K562 (cell line): ENCODE measurements around the gene CCDC187. TPM values are rescaled to one million over a fixed set of nuclear protein-coding genes. Genes with fewer than 3 reads are reported as not detected.

Source experiments
- CBFA2T3 ChIP-seq: fragments of 450-650 bp; IDR thresholded peaks from 2 replicates; pipeline ENCODE4 v1.6.1; 2017
- HDAC8 ChIP-seq: fragments of 450-650 bp; IDR thresholded peaks from 2 replicates; pipeline ENCODE4 v1.6.1; 2016; ENCODE audit warnings: mild to moderate bottlenecking, missing genetic modification characterization, moderate library complexity, missing compliant biosample characterization
- KHSRP ChIP-seq: fragments of 450-650 bp; IDR thresholded peaks from 2 replicates; pipeline ENCODE4 v1.6.1; 2017
- KLF13 ChIP-seq: fragments of 450-650 bp; IDR thresholded peaks from 2 replicates; pipeline ENCODE4 v1.6.1; 2016; ENCODE audit warnings: missing genetic modification characterization, low read depth, mild to moderate bottlenecking, missing compliant biosample characterization, moderate library complexity, borderline replicate concordance
- NFYB ChIP-seq: IDR thresholded peaks from 2 replicates; pipeline ENCODE4 v1.6.1; 2011; ENCODE audit warnings: mild to moderate bottlenecking, moderate library complexity; ENCODE audit not compliant: insufficient read length; ENCODE audit errors: extremely low read depth
- RBM15 ChIP-seq: fragments of 200-400 bp; formaldehyde crosslinking; IDR thresholded peaks from 2 replicates; pipeline ENCODE4 v1.6.1; 2018; ENCODE audit warnings: mild to moderate bottlenecking, low read length, moderate library complexity; ENCODE audit not compliant: insufficient read depth
- SMARCA4 ChIP-seq: fragments of 450-650 bp; IDR thresholded peaks from 2 replicates; pipeline ENCODE4 v1.6.1; 2016
- SMARCA5 ChIP-seq: fragments of 450-650 bp; IDR thresholded peaks from 2 replicates; pipeline ENCODE4 v1.6.1; 2016
- SREBF1 ChIP-seq: fragments of 150-350 bp; IDR thresholded peaks from 2 replicates; pipeline ENCODE4 v1.6.1; 2014; ENCODE audit warnings: antibody characterized with exemption, low read depth, low read length, borderline replicate concordance
- STAT5B ChIP-seq: fragments of 250-450 bp; sonication (Bioruptor Pico); IDR thresholded peaks from 2 replicates; pipeline ENCODE4 v1.8.0; 2021; ENCODE audit warnings: mild to moderate bottlenecking, inconsistent platforms
- TBP ChIP-seq: optimal IDR thresholded peaks from 2 replicates; pipeline ENCODE3; 2011; ENCODE audit warnings: low read depth, low read length, improper control_type of control experiment
- ZNF134 ChIP-seq: fragments of 250-450 bp; sonication (Bioruptor Pico); conservative IDR thresholded peaks from 2 replicates; pipeline ENCODE4 v1.4.0; 2020
- polyA plus RNA-seq, 8 experiments: library from polyadenylated mRNA; depleted of rRNA in 4 of 8; stranded (reverse) in 5 of 8; unstranded in 3 of 8; fragments of >200 nt; fragmentation: Nextera tagmentation in 2 of 8; fragmentation: Illumina TruSeq in 1 of 8; extraction: Ambion mirVana in 2 of 8; extraction: Trizol in 1 of 8; gene quantifications; 2 replicates each; pipeline versions ENCODE4 v1.2.1 to v1.2.3, GENCODE V29; 2011 to 2014; ENCODE audit warnings: inconsistent platforms in 1 of 8, missing spikeins in 1 of 8
- total RNA-seq, 7 experiments: library from RNA; depleted of rRNA in 6 of 7; stranded (reverse); fragments of >200 nt in 6 of 7; fragmentation: Illumina TruSeq in 2 of 7; extraction: Trizol in 2 of 7; gene quantifications; 2 replicates each; pipeline versions ENCODE4 v1.2.1 to v1.2.3, GENCODE V29; 2011 to 2021; ENCODE audit warnings: low replicate concordance in 1 of 7
- TF ChIP-seq, protein P1 (sequence below): IDR thresholded peaks from 3 replicates; pipeline ENCODE4 v1.6.1; 2011; ENCODE audit warnings: borderline replicate concordance, mild to moderate bottlenecking, moderate library complexity; ENCODE audit not compliant: insufficient read length; ENCODE audit errors: extremely low read depth
- TF ChIP-seq, protein P2 (sequence below): fragments of 250-450 bp; sonication (Bioruptor Pico); IDR thresholded peaks from 2 replicates; pipeline ENCODE4 v1.8.0; 2022; ENCODE audit warnings: moderate library complexity, mild to moderate bottlenecking, inconsistent platforms
- TF ChIP-seq, protein P3 (sequence below): sonication (generic); formaldehyde crosslinking; IDR thresholded peaks from 2 replicates; pipeline ENCODE4 v1.8.0; 2022; ENCODE audit warnings: mild to moderate bottlenecking, missing genetic modification reagents
- TF ChIP-seq, protein P4 (sequence below): fragments of 450-650 bp; formaldehyde crosslinking; IDR thresholded peaks from 2 replicates; pipeline ENCODE4 v1.4.0; 2022; ENCODE audit warnings: mild to moderate bottlenecking, moderate library complexity
- TF ChIP-seq, protein P5 (sequence below): fragments of 250-450 bp; sonication (Bioruptor Pico); IDR thresholded peaks from 2 replicates; pipeline ENCODE4 v1.9.0; 2021; ENCODE audit warnings: mild to moderate bottlenecking, inconsistent platforms

CCDC187 gene
- total and polyA plus RNA-seq, 9 of the 15 experiments (the other 6 are each of a cell fraction or from before 2014, with no cell fraction given): not detected

DNA sequence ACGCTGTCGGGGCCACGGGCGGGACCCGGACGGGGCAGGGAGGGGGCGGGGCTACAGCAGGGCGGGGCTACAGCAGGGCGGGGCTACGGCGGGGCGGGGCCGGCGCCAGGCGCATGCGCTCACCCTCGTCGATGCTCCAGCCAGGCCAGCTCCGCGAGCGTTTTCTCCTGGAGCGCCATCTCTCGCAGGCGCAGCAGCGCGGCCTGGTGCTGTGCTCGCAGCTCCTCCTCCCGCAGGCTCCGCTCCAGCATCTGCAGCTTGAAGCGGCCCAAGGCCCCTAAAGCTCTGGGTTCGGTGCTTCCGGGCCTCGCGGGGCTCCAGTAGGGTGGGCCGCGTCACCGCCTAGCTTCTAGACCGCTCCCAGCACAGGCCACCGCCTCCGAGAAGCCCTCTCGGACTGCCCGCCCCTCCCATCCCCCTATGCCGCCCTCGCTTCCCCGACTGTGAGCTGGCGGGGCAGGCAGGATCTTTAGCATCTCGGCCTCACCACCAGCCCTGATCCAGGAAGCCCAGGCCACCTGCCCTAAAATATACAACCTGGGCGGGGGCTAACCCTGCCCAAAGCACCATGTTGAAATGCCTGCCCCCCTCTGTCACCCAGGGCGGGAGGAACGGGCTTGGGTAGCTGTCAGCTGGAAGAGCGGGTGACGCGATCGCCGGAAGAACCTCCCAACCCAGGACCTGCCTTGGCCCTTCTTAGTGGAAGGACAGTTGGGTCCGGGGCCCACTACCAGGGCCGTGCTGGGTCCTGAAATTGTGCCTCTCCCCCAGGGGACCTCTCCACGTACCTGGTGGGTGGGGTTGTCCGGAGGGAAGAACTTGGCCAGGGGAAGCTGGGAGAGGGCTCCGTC, 36.4 kb downstream of the CCDC187 start (continued):
- TF ChIP-seq STAT5B (CRISPR knock-in tag): no peak
- peak; percentile 16 for TF ChIP-seq TBP
- TF ChIP-seq, protein P1, sequence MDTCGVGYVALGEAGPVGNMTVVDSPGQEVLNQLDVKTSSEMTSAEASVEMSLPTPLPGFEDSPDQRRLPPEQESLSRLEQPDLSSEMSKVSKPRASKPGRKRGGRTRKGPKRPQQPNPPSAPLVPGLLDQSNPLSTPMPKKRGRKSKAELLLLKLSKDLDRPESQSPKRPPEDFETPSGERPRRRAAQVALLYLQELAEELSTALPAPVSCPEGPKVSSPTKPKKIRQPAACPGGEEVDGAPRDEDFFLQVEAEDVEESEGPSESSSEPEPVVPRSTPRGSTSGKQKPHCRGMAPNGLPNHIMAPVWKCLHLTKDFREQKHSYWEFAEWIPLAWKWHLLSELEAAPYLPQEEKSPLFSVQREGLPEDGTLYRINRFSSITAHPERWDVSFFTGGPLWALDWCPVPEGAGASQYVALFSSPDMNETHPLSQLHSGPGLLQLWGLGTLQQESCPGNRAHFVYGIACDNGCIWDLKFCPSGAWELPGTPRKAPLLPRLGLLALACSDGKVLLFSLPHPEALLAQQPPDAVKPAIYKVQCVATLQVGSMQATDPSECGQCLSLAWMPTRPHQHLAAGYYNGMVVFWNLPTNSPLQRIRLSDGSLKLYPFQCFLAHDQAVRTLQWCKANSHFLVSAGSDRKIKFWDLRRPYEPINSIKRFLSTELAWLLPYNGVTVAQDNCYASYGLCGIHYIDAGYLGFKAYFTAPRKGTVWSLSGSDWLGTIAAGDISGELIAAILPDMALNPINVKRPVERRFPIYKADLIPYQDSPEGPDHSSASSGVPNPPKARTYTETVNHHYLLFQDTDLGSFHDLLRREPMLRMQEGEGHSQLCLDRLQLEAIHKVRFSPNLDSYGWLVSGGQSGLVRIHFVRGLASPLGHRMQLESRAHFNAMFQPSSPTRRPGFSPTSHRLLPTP: peak; percentile 74
- TF ChIP-seq, protein P2, sequence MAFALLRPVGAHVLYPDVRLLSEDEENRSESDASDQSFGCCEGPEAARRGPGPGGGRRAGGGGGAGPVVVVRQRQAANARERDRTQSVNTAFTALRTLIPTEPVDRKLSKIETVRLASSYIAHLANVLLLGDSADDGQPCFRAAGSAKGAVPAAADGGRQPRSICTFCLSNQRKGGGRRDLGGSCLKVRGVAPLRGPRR (CRISPR knock-in tag): no peak
- TF ChIP-seq KLF13: no peak
- no peak for TF ChIP-seq KHSRP
- no peak for TF ChIP-seq SMARCA4
- TF ChIP-seq SREBF1: no peak
- TF ChIP-seq NFYB: no peak
- TF ChIP-seq, protein P3, sequence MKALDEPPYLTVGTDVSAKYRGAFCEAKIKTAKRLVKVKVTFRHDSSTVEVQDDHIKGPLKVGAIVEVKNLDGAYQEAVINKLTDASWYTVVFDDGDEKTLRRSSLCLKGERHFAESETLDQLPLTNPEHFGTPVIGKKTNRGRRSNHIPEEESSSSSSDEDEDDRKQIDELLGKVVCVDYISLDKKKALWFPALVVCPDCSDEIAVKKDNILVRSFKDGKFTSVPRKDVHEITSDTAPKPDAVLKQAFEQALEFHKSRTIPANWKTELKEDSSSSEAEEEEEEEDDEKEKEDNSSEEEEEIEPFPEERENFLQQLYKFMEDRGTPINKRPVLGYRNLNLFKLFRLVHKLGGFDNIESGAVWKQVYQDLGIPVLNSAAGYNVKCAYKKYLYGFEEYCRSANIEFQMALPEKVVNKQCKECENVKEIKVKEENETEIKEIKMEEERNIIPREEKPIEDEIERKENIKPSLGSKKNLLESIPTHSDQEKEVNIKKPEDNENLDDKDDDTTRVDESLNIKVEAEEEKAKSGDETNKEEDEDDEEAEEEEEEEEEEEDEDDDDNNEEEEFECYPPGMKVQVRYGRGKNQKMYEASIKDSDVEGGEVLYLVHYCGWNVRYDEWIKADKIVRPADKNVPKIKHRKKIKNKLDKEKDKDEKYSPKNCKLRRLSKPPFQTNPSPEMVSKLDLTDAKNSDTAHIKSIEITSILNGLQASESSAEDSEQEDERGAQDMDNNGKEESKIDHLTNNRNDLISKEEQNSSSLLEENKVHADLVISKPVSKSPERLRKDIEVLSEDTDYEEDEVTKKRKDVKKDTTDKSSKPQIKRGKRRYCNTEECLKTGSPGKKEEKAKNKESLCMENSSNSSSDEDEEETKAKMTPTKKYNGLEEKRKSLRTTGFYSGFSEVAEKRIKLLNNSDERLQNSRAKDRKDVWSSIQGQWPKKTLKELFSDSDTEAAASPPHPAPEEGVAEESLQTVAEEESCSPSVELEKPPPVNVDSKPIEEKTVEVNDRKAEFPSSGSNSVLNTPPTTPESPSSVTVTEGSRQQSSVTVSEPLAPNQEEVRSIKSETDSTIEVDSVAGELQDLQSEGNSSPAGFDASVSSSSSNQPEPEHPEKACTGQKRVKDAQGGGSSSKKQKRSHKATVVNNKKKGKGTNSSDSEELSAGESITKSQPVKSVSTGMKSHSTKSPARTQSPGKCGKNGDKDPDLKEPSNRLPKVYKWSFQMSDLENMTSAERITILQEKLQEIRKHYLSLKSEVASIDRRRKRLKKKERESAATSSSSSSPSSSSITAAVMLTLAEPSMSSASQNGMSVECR (CRISPR knock-in tag): 0 out of 2 replicates have a peak, but pooled peaks have one; percentile 12
- TF ChIP-seq, protein P4, sequence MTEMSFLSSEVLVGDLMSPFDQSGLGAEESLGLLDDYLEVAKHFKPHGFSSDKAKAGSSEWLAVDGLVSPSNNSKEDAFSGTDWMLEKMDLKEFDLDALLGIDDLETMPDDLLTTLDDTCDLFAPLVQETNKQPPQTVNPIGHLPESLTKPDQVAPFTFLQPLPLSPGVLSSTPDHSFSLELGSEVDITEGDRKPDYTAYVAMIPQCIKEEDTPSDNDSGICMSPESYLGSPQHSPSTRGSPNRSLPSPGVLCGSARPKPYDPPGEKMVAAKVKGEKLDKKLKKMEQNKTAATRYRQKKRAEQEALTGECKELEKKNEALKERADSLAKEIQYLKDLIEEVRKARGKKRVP: no peak
- no peak for TF ChIP-seq HDAC8 (tag)
- TF ChIP-seq, protein P5, sequence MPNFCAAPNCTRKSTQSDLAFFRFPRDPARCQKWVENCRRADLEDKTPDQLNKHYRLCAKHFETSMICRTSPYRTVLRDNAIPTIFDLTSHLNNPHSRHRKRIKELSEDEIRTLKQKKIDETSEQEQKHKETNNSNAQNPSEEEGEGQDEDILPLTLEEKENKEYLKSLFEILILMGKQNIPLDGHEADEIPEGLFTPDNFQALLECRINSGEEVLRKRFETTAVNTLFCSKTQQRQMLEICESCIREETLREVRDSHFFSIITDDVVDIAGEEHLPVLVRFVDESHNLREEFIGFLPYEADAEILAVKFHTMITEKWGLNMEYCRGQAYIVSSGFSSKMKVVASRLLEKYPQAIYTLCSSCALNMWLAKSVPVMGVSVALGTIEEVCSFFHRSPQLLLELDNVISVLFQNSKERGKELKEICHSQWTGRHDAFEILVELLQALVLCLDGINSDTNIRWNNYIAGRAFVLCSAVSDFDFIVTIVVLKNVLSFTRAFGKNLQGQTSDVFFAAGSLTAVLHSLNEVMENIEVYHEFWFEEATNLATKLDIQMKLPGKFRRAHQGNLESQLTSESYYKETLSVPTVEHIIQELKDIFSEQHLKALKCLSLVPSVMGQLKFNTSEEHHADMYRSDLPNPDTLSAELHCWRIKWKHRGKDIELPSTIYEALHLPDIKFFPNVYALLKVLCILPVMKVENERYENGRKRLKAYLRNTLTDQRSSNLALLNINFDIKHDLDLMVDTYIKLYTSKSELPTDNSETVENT: 0 out of 2 replicates have a peak, but pooled peaks have one; percentile 49
- TF ChIP-seq RBM15: no peak
- no peak for TF ChIP-seq CBFA2T3
- peak; percentile 93 for TF ChIP-seq SMARCA5
- TF ChIP-seq ZNF134 (CRISPR knock-in tag): no peak
